ELR (cell line): ENCODE results near the gene ERBB2.
A peak's percentile ranks its signal among the peaks of the same experiment; 100 is the strongest.

Experiments
- DNase-seq: peaks from one replicate; pipeline ENCODE4 v3.0.0-alpha.2; 2015; ENCODE audit warnings: low read depth

Gene ERBB2

DNA sequence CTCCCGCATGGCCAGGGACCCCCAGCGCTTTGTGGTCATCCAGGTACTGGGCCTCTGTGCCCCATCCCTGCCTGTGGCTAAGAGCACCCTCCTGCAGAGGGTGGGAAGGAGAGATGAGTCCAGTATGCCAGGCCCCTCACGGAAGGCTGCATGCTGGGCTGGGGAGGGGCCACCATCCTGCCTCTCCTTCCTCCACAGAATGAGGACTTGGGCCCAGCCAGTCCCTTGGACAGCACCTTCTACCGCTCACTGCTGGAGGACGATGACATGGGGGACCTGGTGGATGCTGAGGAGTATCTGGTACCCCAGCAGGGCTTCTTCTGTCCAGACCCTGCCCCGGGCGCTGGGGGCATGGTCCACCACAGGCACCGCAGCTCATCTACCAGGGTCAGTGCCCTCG is 26.8 kb downstream of the ERBB2 start:
- no peak for DNase-seq

GRCh38 chr17:39727556-39727955 is 27.7 kb downstream of the ERBB2 start:
- no peak for DNase-seq

GRCh38 chr17:39729280-39729851 is 29.5 kb downstream of the ERBB2 start:
- DNase-seq = peak; percentile 37

- peak; percentile 88 for DNase-seq
These were observed 30.4 kb downstream of the ERBB2 start, which contains the start of gene MIEN1 for GRCh38 chr17:39730095-39730921. MIEN1 (minus strand) TSS chr17:39730532; CDS start chr17:39730495, 37 bp downstream.

GRCh38 chr17:39732586-39732985 is 32.7 kb downstream of the ERBB2 start:
- DNase-seq = no peak

GRCh38 chr17:39735882-39736281 is 36.0 kb downstream of the ERBB2 start:
- no peak for DNase-seq

- DNase-seq = peak; percentile 55
These were observed 36.7 kb downstream of the ERBB2 start for GRCh38 chr17:39736319-39737165.

DNA sequence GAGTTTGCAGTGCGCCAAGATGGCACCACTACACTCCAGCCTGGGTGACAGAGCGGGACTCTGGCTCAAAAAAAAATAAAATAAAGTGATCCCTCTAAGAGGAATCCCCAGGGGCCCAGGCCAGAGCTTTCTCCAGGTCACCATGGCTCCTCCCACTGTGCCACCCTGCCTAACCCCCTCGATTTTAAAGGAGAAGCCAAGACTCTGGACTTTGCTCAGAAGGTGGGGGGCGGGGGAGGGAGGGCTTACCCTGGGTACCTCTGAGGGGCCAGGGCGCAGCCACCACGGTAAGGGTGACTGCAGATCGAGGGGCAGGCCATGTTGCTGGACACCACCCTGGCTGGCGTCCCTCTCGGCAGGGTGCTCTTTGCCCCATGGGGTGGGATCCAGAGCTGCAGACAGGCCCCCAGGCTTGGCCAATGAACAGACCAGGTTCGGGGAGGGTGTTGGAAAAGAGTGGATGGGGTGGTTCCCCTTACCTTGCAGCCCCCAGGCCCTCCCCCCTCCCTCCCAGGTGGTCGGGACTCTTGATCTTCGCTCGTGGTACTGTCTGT is 37.4 kb downstream of the ERBB2 start:
- no peak for DNase-seq

- no peak for DNase-seq
These were observed 38.1 kb downstream of the ERBB2 start, which contains the start of gene GRB7 for GRCh38 chr17:39737760-39738567. GRB7 (plus strand) TSS chr17:39737938; CDS start chr17:39742302, 4,364 bp downstream.

DNA sequence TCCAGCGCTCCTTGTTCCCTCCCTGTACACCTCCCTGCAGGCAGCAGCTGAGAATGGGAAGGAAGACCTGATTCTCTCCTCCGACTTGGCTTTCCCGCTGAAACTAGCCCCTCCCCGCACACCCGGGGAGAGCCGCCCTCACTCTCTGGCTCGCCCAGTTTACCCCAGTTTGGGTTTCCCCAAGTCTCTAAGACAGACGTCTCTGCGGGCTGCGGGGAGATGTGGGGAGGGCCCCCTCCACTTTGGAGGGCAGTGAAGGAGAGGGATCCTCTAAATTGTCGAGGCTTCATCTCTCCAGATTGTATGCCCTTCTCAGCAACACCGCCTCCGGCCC is 38.7 kb downstream of the ERBB2 start:
- peak; percentile 25 for DNase-seq

- peak; percentile 56 for DNase-seq
These were observed 39.4 kb downstream of the ERBB2 start for GRCh38 chr17:39738983-39739884.

- DNase-seq = no peak
These were observed 40.1 kb downstream of the ERBB2 start for GRCh38 chr17:39739885-39740356.

DNA sequence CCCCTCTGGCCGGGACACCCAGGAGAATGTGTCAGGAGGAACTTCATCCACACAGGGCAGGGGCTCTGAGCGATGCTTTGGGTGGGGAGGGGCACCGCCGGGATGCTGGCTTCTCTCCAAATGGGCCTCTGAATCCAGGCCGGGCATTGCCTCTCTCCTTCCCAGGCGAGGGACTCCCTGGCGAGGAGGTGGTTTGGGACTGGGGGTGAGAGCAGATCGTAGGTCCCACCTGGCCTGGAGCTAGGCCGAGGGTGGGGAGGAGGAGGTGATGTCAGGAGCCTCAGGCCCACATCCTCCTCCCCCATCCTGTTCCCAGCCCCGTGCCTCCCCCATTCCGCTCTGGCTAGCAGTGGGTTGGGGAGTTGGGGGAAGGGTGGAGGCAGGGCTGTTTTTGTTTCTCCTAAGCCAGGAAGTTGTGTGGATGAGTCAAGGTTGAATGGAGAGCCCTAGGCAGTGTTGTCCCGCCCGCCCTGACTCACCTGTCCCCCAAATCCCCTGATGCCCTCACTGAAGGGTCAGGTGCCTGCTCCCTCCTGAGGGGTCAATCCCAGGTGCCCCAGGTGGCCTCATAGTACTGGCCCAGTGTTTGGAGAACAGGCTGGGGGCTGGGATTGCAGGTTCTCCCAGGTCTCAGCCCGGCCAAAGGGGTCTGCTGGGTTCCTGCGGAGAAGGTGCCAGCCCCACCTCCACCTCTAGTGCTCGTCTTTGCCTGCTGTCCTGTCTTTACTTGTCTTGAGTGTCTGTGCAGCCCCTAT is 40.7 kb downstream of the ERBB2 start:
- peak; percentile 86 for DNase-seq

DNA sequence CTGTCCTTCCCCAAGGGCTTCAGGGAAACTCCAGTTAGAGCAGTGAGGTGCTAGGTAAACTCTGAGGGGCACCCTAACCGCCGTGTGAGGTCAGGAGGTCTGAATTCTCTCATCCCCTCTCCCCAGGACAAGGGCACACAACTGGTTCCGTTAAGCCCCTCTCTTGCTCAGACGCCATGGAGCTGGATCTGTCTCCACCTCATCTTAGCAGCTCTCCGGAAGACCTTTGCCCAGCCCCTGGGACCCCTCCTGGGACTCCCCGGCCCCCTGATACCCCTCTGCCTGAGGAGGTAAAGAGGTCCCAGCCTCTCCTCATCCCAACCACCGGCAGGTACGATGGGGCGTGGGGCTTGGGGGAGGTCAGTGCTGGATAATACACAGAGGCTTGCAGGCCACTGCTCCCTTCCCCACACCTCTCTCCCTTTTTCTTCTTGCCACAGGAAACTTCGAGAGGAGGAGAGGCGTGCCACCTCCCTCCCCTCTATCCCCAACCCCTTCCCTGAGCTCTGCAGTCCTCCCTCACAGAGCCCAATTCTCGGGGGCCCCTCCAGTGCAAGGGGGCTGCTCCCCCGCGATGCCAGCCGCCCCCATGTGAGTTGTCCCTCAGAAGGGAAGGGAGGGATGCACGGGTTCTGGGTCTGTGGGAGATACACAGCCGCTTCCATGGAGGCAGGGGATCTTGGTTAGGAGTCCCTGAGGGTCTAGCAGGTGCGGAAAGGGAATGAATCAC is 42.4 kb downstream of the ERBB2 start:
- no peak for DNase-seq

GRCh38 chr17:39742856-39743436 is 43.1 kb downstream of the ERBB2 start:
- DNase-seq = no peak

GRCh38 chr17:39744075-39744835 is 44.4 kb downstream of the ERBB2 start:
- DNase-seq = no peak

- no peak for DNase-seq
These were observed 45.0 kb downstream of the ERBB2 start for GRCh38 chr17:39744836-39745215.
